Measurements from ENCODE around the gene CADPS.

DNA sequence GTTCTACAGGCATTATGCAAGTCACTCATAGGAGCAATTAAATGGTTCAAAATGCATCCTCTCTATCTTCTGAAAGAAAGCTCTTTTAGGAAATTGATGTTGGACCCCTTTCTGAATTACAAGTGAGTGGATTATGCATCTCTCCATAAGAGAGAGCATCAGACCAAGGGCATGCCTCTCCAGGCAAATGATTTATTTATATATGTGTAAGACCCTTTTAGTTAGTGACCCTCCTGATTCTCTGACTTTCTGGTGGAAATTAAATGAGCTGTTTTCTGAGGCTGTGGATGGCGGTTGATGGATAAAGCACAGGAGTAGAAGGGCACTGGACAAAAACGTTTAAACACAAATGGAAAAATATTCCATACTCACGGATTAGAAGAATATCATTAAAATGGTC is 62.6 kb downstream of the CADPS start:
- TF ChIP-seq POLR2AphosphoS5 (IDR thresholded peaks at IDR 0.05) (no peak), EZH2 (IDR thresholded peaks at IDR 0.05; ENCODE audit: borderline replicate concordance, insufficient read depth, low read length, poor library complexity, severe bottlenecking) (no peak)
- TF ChIP-seq, protein P1, sequence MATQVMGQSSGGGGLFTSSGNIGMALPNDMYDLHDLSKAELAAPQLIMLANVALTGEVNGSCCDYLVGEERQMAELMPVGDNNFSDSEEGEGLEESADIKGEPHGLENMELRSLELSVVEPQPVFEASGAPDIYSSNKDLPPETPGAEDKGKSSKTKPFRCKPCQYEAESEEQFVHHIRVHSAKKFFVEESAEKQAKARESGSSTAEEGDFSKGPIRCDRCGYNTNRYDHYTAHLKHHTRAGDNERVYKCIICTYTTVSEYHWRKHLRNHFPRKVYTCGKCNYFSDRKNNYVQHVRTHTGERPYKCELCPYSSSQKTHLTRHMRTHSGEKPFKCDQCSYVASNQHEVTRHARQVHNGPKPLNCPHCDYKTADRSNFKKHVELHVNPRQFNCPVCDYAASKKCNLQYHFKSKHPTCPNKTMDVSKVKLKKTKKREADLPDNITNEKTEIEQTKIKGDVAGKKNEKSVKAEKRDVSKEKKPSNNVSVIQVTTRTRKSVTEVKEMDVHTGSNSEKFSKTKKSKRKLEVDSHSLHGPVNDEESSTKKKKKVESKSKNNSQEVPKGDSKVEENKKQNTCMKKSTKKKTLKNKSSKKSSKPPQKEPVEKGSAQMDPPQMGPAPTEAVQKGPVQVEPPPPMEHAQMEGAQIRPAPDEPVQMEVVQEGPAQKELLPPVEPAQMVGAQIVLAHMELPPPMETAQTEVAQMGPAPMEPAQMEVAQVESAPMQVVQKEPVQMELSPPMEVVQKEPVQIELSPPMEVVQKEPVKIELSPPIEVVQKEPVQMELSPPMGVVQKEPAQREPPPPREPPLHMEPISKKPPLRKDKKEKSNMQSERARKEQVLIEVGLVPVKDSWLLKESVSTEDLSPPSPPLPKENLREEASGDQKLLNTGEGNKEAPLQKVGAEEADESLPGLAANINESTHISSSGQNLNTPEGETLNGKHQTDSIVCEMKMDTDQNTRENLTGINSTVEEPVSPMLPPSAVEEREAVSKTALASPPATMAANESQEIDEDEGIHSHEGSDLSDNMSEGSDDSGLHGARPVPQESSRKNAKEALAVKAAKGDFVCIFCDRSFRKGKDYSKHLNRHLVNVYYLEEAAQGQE (IDR thresholded peaks at IDR 0.05; ENCODE audit: borderline replicate concordance): no peak
- TF ChIP-seq, protein P2, sequence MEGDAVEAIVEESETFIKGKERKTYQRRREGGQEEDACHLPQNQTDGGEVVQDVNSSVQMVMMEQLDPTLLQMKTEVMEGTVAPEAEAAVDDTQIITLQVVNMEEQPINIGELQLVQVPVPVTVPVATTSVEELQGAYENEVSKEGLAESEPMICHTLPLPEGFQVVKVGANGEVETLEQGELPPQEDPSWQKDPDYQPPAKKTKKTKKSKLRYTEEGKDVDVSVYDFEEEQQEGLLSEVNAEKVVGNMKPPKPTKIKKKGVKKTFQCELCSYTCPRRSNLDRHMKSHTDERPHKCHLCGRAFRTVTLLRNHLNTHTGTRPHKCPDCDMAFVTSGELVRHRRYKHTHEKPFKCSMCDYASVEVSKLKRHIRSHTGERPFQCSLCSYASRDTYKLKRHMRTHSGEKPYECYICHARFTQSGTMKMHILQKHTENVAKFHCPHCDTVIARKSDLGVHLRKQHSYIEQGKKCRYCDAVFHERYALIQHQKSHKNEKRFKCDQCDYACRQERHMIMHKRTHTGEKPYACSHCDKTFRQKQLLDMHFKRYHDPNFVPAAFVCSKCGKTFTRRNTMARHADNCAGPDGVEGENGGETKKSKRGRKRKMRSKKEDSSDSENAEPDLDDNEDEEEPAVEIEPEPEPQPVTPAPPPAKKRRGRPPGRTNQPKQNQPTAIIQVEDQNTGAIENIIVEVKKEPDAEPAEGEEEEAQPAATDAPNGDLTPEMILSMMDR (IDR thresholded peaks at IDR 0.05; ENCODE audit: poor library complexity, severe bottlenecking): no peak

Data from neural cell (in vitro differentiated cells).